HG03064 (cell line): ENCODE data around the gene SSH3.
A peak's percentile ranks its signal among the peaks of the same experiment; 100 is the strongest.

ENCODE experiments used
- ATAC-seq: cut with Tn5 transposase; IDR thresholded peaks from one replicate; pipeline ENCODE4 v1.9.1; 2021; ENCODE audit warnings: low read depth; ENCODE audit not compliant: unreplicated experiment

SSH3 gene

DNA sequence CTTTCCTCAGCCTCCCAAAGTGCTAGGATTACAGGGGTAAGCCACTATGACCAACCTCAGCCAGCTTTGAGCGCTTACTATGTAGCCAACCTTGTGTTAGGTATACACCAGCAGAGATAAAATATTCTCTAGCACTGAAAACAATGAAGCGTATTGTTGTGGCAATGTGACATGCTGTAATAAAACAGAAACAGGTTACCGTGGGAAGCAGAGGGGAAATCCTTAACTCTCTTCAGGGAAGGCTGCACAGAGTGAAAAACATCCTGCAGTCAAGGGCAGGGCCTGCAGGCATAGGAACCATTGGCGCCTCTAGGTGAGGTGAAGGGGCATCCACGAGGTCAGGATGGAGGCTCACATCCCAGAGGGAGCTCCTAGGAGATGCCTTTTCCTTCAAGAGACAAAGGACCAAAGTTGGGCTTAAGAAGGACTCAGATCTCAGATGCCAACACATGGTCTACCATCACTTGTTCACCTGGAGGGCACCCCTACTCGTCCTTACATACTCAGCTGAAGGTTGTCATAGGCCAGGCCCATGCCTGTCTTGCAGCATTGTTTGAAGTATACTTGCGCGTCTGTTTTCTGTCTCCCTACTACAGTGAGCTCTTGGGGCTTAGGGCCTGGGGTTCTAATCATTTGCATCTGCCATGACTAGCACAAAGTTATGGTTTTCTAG lies 42.1 kb downstream of the SSH3 start:
- ATAC-seq = no peak

DNA sequence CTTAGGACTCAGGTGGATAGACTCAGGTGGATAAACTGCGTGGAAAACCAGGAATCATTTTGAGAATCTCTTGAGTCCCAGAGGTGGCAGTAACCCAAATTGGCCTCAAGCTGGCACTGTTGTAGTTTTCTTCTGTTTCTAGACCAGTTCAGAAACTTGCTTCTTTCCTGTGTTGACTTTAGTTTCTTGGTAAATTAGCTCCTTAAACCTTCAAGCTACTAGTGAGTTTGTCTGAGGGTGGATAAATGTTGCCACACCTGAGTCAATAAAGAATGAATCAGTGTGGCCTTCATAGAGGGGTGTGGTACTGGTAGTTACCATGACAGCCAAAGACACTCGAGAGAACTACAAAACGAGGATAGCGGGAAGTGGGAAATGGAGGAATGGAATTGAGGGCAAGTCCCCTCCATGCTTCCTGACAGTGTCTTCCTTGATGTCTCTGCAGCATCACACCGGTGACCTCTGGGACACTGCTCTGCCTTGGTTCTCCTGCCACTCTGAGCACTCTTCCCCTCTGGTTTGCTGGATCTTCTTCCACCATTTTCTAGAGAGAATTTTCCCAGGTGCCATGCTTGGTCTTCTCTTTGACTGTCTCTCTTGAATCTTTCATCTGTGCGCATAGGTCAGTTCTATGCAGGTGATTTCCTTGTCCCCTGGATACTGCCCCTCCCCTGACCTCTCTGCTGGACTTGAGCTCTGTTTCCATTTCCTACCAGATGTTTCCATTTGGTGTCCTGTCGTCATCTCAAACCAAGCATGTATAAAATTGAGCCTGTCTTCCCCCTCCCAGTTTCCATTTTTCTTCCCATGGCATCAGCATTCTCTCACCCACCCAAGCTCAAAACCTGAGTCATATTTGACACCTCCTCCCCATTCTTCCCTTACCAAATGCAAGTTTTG lies 42.8 kb downstream of the SSH3 start:
- ATAC-seq = no peak

GRCh38 chr11:67347964-67348749 lies 44.8 kb downstream of the SSH3 start:
- no peak for ATAC-seq

- ATAC-seq = no peak
Observed at GRCh38 chr11:67349036-67349435, 45.7 kb downstream of the SSH3 start.

- no peak for ATAC-seq
Observed at GRCh38 chr11:67349457-67349856, 46.1 kb downstream of the SSH3 start.

DNA sequence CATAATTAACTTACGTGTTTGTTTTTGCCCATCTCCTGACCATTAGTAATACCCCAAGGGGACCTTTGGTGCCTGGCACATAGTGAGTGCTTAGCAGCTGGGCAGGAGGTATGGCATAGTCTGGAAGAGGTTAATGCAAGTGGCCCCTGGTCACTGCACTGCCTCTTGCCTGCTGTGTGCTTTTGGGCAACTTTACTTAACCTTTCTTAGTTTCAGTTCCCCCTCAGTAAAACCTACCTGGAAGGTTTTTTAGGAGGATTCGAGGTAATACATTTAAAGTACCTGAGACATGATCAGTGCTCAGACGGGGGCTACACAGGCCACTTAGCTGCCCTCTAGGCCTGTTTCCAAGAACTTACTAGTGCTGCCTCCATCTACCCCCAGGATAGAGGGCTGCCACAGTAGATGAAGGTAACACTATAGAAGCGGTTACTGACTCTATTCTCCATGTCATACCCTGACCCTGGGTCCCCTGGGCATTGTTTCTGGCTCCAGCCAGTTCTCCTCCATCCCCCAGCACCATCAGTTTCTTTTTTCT lies 46.7 kb downstream of the SSH3 start:
- no peak for ATAC-seq

- no peak for ATAC-seq
Observed at GRCh38 chr11:67351275-67352005, 48.1 kb downstream of the SSH3 start.

- no peak for ATAC-seq
Observed at GRCh38 chr11:67352546-67353316, 49.4 kb downstream of the SSH3 start.

GRCh38 chr11:67353317-67354074 lies 50.2 kb downstream of the SSH3 start, which contains the start of gene POLD4:
Gene POLD4 (minus strand): TSS chr11:67353546. CDS start chr11:67353399, 147 bp downstream.
- ATAC-seq = peak; percentile 52

- ATAC-seq = no peak
Observed at GRCh38 chr11:67354075-67355022, 51.0 kb downstream of the SSH3 start.

DNA sequence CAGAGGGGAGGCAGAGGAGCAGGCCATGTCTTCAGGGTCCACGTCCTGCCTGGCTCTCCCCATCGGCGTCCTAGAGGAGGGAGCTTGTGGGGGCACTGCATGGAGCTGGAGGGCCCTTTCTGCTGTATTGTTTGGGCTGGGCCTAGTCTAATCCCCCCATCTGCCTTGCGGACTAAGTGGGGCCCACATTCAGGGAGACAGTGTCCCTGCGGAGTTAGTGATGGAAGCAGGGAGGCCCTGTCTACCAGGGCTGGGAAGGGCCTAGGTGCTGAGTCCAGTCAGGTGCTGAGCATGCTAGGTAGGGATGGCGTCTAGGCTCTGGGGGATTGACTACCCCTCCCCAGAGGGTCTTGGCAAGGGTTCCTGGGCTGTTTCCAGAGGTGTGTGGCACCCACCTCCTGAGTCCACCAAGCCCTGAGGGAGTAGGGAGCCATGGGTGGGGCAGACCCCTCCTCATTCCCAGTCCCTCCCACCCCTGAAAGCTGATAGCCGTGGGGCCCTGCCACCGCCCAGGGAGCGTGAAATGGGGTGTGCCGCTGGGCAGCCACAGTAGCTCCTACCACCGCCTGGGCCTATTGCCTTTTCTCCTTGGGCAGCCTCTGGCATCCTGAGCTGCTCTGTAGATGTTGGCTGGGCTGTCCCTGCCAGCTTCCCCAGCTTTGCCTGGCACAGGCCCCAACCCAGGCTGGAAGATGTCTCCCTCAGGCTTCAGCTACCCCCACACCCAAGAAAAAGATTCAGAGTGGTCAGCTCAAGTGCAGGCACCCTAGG lies 51.9 kb downstream of the SSH3 start:
- no peak for ATAC-seq

- ATAC-seq = no peak
Observed at GRCh38 chr11:67355794-67356386, 52.6 kb downstream of the SSH3 start.

DNA sequence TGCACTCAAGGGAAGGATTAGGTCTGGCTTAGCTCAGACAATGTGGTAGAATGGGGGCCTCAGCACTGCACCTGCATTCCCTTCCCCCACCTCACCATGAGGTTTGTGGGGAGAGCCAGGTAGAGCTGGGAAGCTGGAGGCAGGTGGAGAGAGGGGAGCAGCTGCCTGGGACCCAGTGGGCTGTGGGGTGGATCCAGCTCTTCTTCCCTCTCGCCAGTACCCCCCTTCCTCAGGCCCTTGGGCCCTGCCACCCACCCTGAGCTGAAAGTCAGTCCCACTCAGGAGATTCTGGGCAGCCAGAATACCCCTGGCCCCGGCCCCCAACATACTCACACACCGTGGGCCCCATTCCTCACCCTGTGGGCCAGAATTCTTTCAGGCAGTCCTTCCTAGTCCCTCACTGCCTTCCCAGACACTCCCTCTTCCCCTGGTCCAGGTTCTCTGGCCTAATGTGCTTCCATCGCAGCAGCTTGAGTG lies 53.1 kb downstream of the SSH3 start:
- ATAC-seq = no peak

DNA sequence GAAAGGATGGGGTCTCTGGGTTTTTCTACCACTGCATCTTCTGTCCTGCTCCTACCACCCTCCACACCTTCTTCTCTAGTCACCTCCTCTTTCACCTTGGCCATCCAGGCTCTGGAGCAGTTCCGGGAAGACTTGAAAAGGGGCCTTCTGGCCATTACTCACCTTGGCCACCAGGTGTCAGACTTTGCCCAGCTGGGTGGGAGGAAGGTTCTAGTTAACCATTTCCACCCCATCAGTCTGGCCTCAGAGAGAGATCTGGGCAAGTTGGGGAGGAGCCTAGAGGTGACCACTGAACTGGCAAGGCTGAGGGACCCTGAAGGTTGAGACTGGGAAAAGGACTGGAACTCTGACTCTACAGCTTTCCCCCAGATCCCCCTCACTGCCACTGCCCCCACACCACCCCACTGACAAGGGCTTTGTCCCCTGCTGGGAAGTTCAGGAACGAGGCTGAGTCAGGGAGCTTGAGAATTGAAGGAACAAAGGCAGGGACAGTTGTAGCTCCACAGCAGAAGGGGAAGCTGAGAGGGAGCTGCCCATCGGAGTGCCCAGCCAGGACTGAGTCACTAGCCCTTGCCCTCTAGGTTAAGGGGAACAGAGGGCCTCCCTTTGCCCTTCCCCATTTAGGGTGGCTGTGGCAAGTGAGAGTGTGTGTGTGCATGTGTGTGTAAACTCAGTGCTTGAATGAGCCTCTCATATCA lies 53.7 kb downstream of the SSH3 start:
- no peak for ATAC-seq

DNA sequence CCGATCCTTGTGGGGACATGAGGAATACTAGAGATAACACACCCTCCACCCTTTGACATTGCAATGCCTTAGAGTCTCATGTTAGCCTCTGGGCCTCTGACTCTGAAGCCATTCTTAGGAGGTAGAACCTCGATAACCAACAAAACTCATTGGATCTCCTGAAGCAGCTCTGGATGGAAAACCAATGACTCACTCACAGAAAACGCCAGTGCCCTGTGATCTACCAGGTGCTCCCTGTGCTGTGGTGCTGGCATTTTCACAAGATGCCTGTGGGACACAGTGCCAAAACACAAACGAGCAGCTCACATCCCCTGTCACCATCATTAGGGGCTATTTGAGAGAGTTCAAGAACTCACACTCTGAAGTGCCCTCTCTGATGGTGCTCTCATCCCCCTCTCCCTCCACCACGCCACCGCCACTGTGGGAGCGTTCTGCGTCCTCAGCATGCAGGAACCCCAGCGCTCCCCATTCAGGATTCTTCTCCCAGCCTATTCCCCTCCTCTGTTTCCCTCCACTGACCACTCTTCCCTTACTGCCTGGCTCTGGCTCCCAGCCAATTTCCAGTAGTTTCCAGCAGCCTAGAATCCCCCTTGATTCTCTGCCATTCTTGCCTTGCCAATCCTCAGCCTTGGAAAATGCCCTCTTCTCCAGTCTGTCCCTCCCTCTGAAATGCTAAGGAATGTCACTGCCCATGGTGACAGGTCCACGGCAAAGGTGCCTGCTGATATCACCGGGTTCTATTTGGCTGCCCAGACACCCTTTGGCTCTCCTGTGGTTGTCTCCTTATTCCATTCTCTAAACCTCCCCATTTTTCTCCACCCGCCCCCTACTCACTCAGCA lies 54.7 kb downstream of the SSH3 start:
- no peak for ATAC-seq
